Measurements from ENCODE around the gene ARHGAP32.

The ARHGAP32 gene

DNA sequence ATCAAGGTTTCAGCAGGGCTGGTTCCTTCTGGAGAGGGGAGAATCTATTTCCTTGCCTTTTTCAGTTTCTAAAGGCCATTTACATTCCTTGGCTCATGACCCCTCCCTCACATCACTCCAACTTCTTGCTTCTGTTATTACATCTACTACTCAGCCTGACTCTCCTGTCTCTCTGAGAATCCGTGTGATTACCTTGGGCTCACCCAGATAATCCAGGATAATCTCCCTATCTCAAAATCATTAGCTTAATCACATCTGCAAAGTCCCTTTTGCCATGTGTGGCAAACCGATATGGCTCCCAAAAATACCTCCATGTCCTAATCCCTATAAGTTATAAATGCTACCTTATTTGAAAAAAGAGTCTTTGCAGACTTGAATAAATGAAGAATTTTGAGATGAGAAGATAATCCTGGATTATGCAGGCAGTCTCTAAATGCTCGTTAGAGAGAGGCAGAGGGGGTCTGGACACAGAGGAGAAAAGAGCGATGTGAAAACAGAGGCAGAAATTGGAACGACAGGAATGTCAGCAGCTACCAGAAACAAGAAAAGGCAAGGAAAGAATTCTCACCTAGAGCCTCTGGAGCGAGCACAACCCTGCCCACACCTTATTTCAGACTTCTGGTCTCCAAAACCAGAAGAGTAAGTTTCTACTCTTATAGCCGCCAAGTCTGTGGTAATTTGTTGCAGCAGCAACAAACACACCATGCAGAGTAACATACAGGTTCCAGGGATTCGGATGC is 23.6 kb upstream of the ARHGAP32 start:
- H3K9me3 ChIP-seq (ENCODE audit: low read length), result no peaks in the 10 kb centered on the region
- H3K36me3 ChIP-seq (ENCODE audit: insufficient read depth, low read length), result no peaks in the 10 kb centered on the region
- H2AFZ ChIP-seq (ENCODE audit: low read depth, low read length), result no peak overlapping the region
- no peaks in the 10 kb centered on the region for H3K27me3 ChIP-seq (ENCODE audit: insufficient read depth, low read length)
- H3K4me3 ChIP-seq (ENCODE audit: low read length), result no peak overlapping the region
- peaks cover 15% of the 10 kb centered on the region for H3K4me1 ChIP-seq (ENCODE audit: insufficient read depth, low read length)

GRCh38 chr11:129214710-129215295 is 22.7 kb upstream of the ARHGAP32 start:
- Histone ChIP-seq H3K27me3 (ENCODE audit: insufficient read depth, low read length) (no peaks in the 10 kb centered on the region), H3K36me3 (ENCODE audit: insufficient read depth, low read length) (no peaks in the 10 kb centered on the region), H2AFZ (ENCODE audit: low read depth, low read length) (no peak overlapping the region), H3K4me1 (ENCODE audit: insufficient read depth, low read length) (peaks cover 15% of the 10 kb centered on the region), H3K4me3 (ENCODE audit: low read length) (no peak overlapping the region), H3K9me3 (ENCODE audit: low read length) (no peaks in the 10 kb centered on the region)

- H3K4me1 ChIP-seq (ENCODE audit: insufficient read depth, low read length), result peaks cover 11% of the 10 kb centered on the region
- no peak overlapping the region for H3K4me3 ChIP-seq (ENCODE audit: low read length)
- H2AFZ ChIP-seq (ENCODE audit: low read depth, low read length), result no peak overlapping the region
- no peaks in the 10 kb centered on the region for H3K27me3 ChIP-seq (ENCODE audit: insufficient read depth, low read length)
- H3K36me3 ChIP-seq (ENCODE audit: insufficient read depth, low read length), result no peaks in the 10 kb centered on the region
- H3K9me3 ChIP-seq (ENCODE audit: low read length), result no peaks in the 10 kb centered on the region
These were observed 21.1 kb upstream of the ARHGAP32 start for GRCh38 chr11:129213261-129213660.

GRCh38 chr11:129211397-129211796 is 19.3 kb upstream of the ARHGAP32 start:
- no peaks in the 10 kb centered on the region for H3K27me3 ChIP-seq (ENCODE audit: insufficient read depth, low read length)
- peaks cover 11% of the 10 kb centered on the region for H3K4me1 ChIP-seq (ENCODE audit: insufficient read depth, low read length)
- no peak overlapping the region for H3K4me3 ChIP-seq (ENCODE audit: low read length)
- no peak overlapping the region for H2AFZ ChIP-seq (ENCODE audit: low read depth, low read length)
- peaks cover 2% of the 10 kb centered on the region for H3K9me3 ChIP-seq (ENCODE audit: low read length)
- no peaks in the 10 kb centered on the region for H3K36me3 ChIP-seq (ENCODE audit: insufficient read depth, low read length)

GRCh38 chr11:129210831-129211181 is 18.7 kb upstream of the ARHGAP32 start:
- peaks cover 11% of the 10 kb centered on the region for H3K4me1 ChIP-seq (ENCODE audit: insufficient read depth, low read length)
- no peaks in the 10 kb centered on the region for H3K36me3 ChIP-seq (ENCODE audit: insufficient read depth, low read length)
- no peaks in the 10 kb centered on the region for H3K27me3 ChIP-seq (ENCODE audit: insufficient read depth, low read length)
- peaks cover 2% of the 10 kb centered on the region for H3K9me3 ChIP-seq (ENCODE audit: low read length)
- H3K4me3 ChIP-seq (ENCODE audit: low read length), result no peak overlapping the region
- no peak overlapping the region for H2AFZ ChIP-seq (ENCODE audit: low read depth, low read length)

GRCh38 chr11:129209891-129210830 is 18.0 kb upstream of the ARHGAP32 start:
- no peaks in the 10 kb centered on the region for H3K27me3 ChIP-seq (ENCODE audit: insufficient read depth, low read length)
- no peak overlapping the region for H3K4me3 ChIP-seq (ENCODE audit: low read length)
- no peaks in the 10 kb centered on the region for H3K36me3 ChIP-seq (ENCODE audit: insufficient read depth, low read length)
- H3K4me1 ChIP-seq (ENCODE audit: insufficient read depth, low read length), result peaks cover 11% of the 10 kb centered on the region
- H3K9me3 ChIP-seq (ENCODE audit: low read length), result peaks cover 2% of the 10 kb centered on the region
- no peak overlapping the region for H2AFZ ChIP-seq (ENCODE audit: low read depth, low read length)

GRCh38 chr11:129208863-129209262 is 16.7 kb upstream of the ARHGAP32 start:
- Histone ChIP-seq H2AFZ (ENCODE audit: low read depth, low read length) (no peak overlapping the region), H3K36me3 (ENCODE audit: insufficient read depth, low read length) (no peaks in the 10 kb centered on the region), H3K27me3 (ENCODE audit: insufficient read depth, low read length) (no peaks in the 10 kb centered on the region), H3K9me3 (ENCODE audit: low read length) (peaks cover 2% of the 10 kb centered on the region), H3K4me3 (ENCODE audit: low read length) (no peak overlapping the region), H3K4me1 (ENCODE audit: insufficient read depth, low read length) (peaks cover 5% of the 10 kb centered on the region)

DNA sequence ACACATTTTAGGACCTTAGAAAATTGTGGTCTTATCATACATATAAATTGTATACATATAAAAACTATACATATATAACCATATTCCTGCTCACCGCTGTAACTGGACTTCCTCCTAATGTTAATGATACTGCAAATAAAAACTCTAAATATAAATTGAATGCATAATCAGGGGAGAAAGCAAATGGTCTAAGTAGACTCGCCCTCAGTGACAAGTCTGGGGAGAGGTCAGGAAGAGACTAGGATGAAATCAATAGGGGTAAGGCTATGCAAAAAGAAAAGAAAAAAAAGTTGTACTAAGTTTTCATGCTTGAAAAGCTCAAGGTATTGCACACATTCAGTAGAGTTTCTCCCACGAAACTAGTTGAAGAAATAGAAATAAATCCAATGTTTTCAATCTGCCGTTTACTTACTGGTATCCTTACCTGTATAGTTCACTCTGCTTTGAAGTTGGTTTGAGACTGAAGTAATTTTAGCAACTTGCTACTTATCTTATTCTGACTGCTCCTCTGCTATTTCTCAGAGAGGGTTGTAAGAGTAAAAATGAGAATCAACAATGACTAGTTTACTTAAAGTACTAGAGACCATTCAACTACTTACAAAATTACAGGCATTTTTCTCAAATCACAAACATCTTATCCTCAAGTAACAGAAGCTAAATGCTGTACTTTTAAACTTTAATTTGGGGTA is 12.2 kb upstream of the ARHGAP32 start:
- Histone ChIP-seq H3K4me3 (ENCODE audit: low read length) (no peak overlapping the region), H3K27me3 (ENCODE audit: insufficient read depth, low read length) (no peaks in the 10 kb centered on the region), H2AFZ (ENCODE audit: low read depth, low read length) (no peak overlapping the region), H3K9me3 (ENCODE audit: low read length) (peaks cover 6% of the 10 kb centered on the region), H3K4me1 (ENCODE audit: insufficient read depth, low read length) (peaks cover 10% of the 10 kb centered on the region), H3K36me3 (ENCODE audit: insufficient read depth, low read length) (no peaks in the 10 kb centered on the region)

DNA sequence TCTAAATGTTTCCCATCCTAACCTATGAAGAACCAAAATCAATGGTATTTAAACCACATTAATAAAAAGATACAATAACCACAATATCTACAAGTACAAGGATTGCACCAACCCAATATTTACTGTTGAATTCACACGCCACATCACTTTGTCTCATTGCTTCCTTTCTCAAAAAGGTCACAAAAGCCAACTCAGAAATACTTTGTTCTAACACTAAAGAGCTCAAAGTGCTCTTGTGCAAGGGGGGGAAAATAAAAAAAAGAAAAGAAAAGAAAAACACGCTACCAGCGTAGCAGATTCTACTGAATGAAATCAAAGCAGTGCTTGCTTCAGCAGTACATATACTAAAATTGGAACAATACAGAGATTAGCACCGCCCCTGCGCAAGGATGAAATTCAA is 10.5 kb upstream of the ARHGAP32 start:
- Histone ChIP-seq H3K27me3 (ENCODE audit: insufficient read depth, low read length) (no peaks in the 10 kb centered on the region), H3K9me3 (ENCODE audit: low read length) (peaks cover 8% of the 10 kb centered on the region)

GRCh38 chr11:129195682-129196081 is 3.6 kb upstream of the ARHGAP32 start:
- H3K4me3 ChIP-seq (ENCODE audit: low read length), result no peak overlapping the region
- H3K36me3 ChIP-seq (ENCODE audit: insufficient read depth, low read length), result no peaks in the 10 kb centered on the region
- no peaks in the 10 kb centered on the region for H3K27me3 ChIP-seq (ENCODE audit: insufficient read depth, low read length)
- no peak overlapping the region for H2AFZ ChIP-seq (ENCODE audit: low read depth, low read length)
- H3K9me3 ChIP-seq (ENCODE audit: low read length), result peaks cover 8% of the 10 kb centered on the region
- H3K4me1 ChIP-seq (ENCODE audit: insufficient read depth, low read length), result peaks cover 9% of the 10 kb centered on the region

More for the DNA sequence above, 10.5 kb upstream of the ARHGAP32 start:
- no peak overlapping the region for H2AFZ ChIP-seq (ENCODE audit: low read depth, low read length)
- H3K36me3 ChIP-seq (ENCODE audit: insufficient read depth, low read length), result no peaks in the 10 kb centered on the region
- no peak overlapping the region for H3K4me3 ChIP-seq (ENCODE audit: low read length)
- H3K4me1 ChIP-seq (ENCODE audit: insufficient read depth, low read length), result peaks cover 10% of the 10 kb centered on the region

- H2AFZ ChIP-seq (ENCODE audit: low read depth, low read length), result no peak overlapping the region
- no peak overlapping the region for H3K4me3 ChIP-seq (ENCODE audit: low read length)
- H3K4me1 ChIP-seq (ENCODE audit: insufficient read depth, low read length), result peaks cover 14% of the 10 kb centered on the region
- H3K27me3 ChIP-seq (ENCODE audit: insufficient read depth, low read length), result no peaks in the 10 kb centered on the region
- no peaks in the 10 kb centered on the region for H3K36me3 ChIP-seq (ENCODE audit: insufficient read depth, low read length)
- peaks cover 5% of the 10 kb centered on the region for H3K9me3 ChIP-seq (ENCODE audit: low read length)
These were observed 476 bp downstream of the ARHGAP32 start for GRCh38 chr11:129191649-129192048.

GRCh38 chr11:129190087-129190486 is 2.0 kb downstream of the ARHGAP32 start:
- H3K27me3 ChIP-seq (ENCODE audit: insufficient read depth, low read length), result no peaks in the 10 kb centered on the region
- no peaks in the 10 kb centered on the region for H3K36me3 ChIP-seq (ENCODE audit: insufficient read depth, low read length)
- H3K9me3 ChIP-seq (ENCODE audit: low read length), result peaks cover 7% of the 10 kb centered on the region
- H2AFZ ChIP-seq (ENCODE audit: low read depth, low read length), result no peak overlapping the region
- no peak overlapping the region for H3K4me3 ChIP-seq (ENCODE audit: low read length)
- peaks cover 14% of the 10 kb centered on the region for H3K4me1 ChIP-seq (ENCODE audit: insufficient read depth, low read length)

All from neuron (in vitro differentiated cells).